AG04450 (cell line): ENCODE results near the gene PRRC2A. TPM values are rescaled to one million over a fixed set of nuclear protein-coding genes. Genes with fewer than 3 reads are reported as not detected.

Source experiments
- CTCF ChIA-PET: fragments of 300-600, 350-600 bp; formaldehyde crosslinking; extraction: SDS; loops from one replicate; lab custom pipeline; 2022; ENCODE audit warnings: antibody characterized with exemption, inconsistent platforms; lab: Charles Lee
- POLR2A ChIA-PET: fragments of 350-600 bp; formaldehyde crosslinking; extraction: SDS; loops from one replicate; lab custom pipeline; 2021; ENCODE audit warnings: antibody characterized with exemption, inconsistent platforms; lab: Yijun Ruan, JAX
- DNase-seq: peaks from one replicate; pipeline ENCODE4 v3.0.0-alpha.2; 2011; ENCODE audit warnings: low read depth, low spot score
- H3K27ac ChIP-seq: one replicate; pipeline ENCODE4 v1.5.1; 2012; ENCODE audit warnings: low read depth, low read length, control low read depth
- H3K27me3 ChIP-seq: one replicate; pipeline ENCODE4 v1.6.0; 2012; ENCODE audit warnings: low read length; ENCODE audit not compliant: control insufficient read depth, insufficient read depth
- H3K4me3 ChIP-seq: 2 replicates; pipeline ENCODE4 v1.5.1; 2011; ENCODE audit warnings: mild to moderate bottlenecking, low read depth, low read length, control low read depth
- H3K9me3 ChIP-seq: 2 replicates; pipeline ENCODE4 v1.5.1; 2012; ENCODE audit warnings: low read length; ENCODE audit not compliant: control insufficient read depth, insufficient read depth
- polyA plus RNA-seq: library from polyadenylated mRNA; depleted of rRNA; stranded (reverse); fragments of >200 nt; gene quantifications from 2 replicates; pipeline ENCODE4 v1.2.3, GENCODE V29; 2011
- TF ChIP-seq, protein P1 (sequence below): IDR thresholded peaks from 2 replicates; pipeline ENCODE4 v1.5.1; 2011; ENCODE audit warnings: low read depth, low read length, control low read depth, inconsistent platforms

PRRC2A gene
- polyA plus RNA-seq, 1 experiment, result 24.8 TPM

DNA sequence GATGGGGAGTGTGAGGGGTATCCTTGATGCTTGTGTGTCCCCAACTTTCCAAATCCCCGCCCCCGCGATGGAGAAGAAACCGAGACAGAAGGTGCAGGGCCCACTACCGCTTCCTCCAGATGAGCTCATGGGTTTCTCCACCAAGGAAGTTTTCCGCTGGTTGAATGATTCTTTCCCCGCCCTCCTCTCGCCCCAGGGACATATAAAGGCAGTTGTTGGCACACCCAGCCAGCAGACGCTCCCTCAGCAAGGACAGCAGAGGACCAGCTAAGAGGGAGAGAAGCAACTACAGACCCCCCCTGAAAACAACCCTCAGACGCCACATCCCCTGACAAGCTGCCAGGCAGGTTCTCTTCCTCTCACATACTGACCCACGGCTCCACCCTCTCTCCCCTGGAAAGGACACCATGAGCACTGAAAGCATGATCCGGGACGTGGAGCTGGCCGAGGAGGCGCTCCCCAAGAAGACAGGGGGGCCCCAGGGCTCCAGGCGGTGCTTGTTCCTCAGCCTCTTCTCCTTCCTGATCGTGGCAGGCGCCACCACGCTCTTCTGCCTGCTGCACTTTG, 45.1 kb upstream of the PRRC2A start, which contains the start of gene TNF:
Gene TNF, plus strand, starts transcription at position 231 of the 567 bp plus-strand sequence. Its CDS starts 177 bp downstream, at position 408.
- H3K9me3 ChIP-seq, result no peaks in the 10 kb centered on the region; the same call in 1 of the 2 replicates
- H3K4me3 ChIP-seq, result no peak within 1 kb of the TSS
- CTCF ChIA-PET, result interaction anchor here (9.5 kb wide), 1 partner anchor 22 kb away, joined by 132 read pairs; no protein-coding TSS in a partner anchor
- POLR2A ChIA-PET, result no interaction called here
- no peak for DNase-seq
- TF ChIP-seq, protein P1, sequence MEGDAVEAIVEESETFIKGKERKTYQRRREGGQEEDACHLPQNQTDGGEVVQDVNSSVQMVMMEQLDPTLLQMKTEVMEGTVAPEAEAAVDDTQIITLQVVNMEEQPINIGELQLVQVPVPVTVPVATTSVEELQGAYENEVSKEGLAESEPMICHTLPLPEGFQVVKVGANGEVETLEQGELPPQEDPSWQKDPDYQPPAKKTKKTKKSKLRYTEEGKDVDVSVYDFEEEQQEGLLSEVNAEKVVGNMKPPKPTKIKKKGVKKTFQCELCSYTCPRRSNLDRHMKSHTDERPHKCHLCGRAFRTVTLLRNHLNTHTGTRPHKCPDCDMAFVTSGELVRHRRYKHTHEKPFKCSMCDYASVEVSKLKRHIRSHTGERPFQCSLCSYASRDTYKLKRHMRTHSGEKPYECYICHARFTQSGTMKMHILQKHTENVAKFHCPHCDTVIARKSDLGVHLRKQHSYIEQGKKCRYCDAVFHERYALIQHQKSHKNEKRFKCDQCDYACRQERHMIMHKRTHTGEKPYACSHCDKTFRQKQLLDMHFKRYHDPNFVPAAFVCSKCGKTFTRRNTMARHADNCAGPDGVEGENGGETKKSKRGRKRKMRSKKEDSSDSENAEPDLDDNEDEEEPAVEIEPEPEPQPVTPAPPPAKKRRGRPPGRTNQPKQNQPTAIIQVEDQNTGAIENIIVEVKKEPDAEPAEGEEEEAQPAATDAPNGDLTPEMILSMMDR, result no peak
- peaks cover 35% of the 10 kb centered on the region for H3K27me3 ChIP-seq
- H3K27ac ChIP-seq, result no peak within 1 kb of the TSS

DNA sequence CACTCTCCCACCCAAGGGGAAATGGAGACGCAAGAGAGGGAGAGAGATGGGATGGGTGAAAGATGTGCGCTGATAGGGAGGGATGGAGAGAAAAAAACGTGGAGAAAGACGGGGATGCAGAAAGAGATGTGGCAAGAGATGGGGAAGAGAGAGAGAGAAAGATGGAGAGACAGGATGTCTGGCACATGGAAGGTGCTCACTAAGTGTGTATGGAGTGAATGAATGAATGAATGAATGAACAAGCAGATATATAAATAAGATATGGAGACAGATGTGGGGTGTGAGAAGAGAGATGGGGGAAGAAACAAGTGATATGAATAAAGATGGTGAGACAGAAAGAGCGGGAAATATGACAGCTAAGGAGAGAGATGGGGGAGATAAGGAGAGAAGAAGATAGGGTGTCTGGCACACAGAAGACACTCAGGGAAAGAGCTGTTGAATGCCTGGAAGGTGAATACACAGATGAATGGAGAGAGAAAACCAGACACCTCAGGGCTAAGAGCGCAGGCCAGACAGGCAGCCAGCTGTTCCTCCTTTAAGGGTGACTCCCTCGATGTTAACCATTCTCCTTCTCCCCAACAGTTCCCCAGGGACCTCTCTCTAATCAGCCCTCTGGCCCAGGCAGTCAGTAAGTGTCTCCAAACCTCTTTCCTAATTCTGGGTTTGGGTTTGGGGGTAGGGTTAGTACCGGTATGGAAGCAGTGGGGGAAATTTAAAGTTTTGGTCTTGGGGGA, 44.4 kb upstream of the PRRC2A start:
- ChIA-PET CTCF (interaction anchor here (0.6 to 9.5 kb wide), 3 partner anchors 18 to 30 kb away, joined by 3 to 132 read pairs (median 3); partner anchors contain the start of gene ATP6V1G2), POLR2A (no interaction called here)
- Histone ChIP-seq H3K27ac (no peak overlapping the region), H3K9me3 (no peaks in the 10 kb centered on the region; the same call in 1 of the 2 replicates), H3K27me3 (peaks cover 35% of the 10 kb centered on the region), H3K4me3 (no peak overlapping the region)
- DNase-seq, result no peak
- TF ChIP-seq, protein P1, result no peak

DNA sequence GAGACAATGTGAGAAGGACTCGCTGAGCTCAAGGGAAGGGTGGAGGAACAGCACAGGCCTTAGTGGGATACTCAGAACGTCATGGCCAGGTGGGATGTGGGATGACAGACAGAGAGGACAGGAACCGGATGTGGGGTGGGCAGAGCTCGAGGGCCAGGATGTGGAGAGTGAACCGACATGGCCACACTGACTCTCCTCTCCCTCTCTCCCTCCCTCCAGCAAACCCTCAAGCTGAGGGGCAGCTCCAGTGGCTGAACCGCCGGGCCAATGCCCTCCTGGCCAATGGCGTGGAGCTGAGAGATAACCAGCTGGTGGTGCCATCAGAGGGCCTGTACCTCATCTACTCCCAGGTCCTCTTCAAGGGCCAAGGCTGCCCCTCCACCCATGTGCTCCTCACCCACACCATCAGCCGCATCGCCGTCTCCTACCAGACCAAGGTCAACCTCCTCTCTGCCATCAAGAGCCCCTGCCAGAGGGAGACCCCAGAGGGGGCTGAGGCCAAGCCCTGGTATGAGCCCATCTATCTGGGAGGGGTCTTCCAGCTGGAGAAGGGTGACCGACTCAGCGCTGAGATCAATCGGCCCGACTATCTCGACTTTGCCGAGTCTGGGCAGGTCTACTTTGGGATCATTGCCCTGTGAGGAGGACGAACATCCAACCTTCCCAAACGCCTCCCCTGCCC, 43.5 kb upstream of the PRRC2A start:
- DNase-seq, result no peak
- CTCF ChIA-PET, result interaction anchor here (0.6 to 9.5 kb wide), 4 partner anchors 17 to 178 kb away, joined by 3 to 132 read pairs (median 3); partner anchors contain the start of gene ATP6V1G2
- Histone ChIP-seq H3K27ac (no peak overlapping the region), H3K4me3 (no peak overlapping the region), H3K27me3 (peaks cover 30% of the 10 kb centered on the region), H3K9me3 (no peaks in the 10 kb centered on the region; the same call in 1 of the 2 replicates)
- TF ChIP-seq, protein P1, result no peak
- POLR2A ChIA-PET, result no interaction called here

DNA sequence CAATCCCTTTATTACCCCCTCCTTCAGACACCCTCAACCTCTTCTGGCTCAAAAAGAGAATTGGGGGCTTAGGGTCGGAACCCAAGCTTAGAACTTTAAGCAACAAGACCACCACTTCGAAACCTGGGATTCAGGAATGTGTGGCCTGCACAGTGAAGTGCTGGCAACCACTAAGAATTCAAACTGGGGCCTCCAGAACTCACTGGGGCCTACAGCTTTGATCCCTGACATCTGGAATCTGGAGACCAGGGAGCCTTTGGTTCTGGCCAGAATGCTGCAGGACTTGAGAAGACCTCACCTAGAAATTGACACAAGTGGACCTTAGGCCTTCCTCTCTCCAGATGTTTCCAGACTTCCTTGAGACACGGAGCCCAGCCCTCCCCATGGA, 42.9 kb upstream of the PRRC2A start:
- Histone ChIP-seq H3K27me3 (peaks cover 27% of the 10 kb centered on the region), H3K27ac (no peak overlapping the region), H3K9me3 (no peaks in the 10 kb centered on the region; the same call in 1 of the 2 replicates), H3K4me3 (no peak overlapping the region)
- TF ChIP-seq, protein P1, result no peak
- ChIA-PET POLR2A (no interaction called here), CTCF (interaction anchor here (9.5 kb wide), 1 partner anchor 20 kb away, joined by 132 read pairs; no protein-coding TSS in a partner anchor)
- no peak for DNase-seq
